GM12892 (cell line): ENCODE measurements around the gene KIAA0586.

Source experiments
- POLR2A ChIP-seq: IDR thresholded peaks from 2 replicates; pipeline ENCODE4 v1.6.1; 2011; ENCODE audit warnings: low read depth, low read length, control low read depth
- POLR2AphosphoS5 ChIP-seq: IDR thresholded peaks from 2 replicates; pipeline ENCODE4 v1.6.1; 2011; ENCODE audit warnings: low read depth, low read length, control low read depth

DNA sequence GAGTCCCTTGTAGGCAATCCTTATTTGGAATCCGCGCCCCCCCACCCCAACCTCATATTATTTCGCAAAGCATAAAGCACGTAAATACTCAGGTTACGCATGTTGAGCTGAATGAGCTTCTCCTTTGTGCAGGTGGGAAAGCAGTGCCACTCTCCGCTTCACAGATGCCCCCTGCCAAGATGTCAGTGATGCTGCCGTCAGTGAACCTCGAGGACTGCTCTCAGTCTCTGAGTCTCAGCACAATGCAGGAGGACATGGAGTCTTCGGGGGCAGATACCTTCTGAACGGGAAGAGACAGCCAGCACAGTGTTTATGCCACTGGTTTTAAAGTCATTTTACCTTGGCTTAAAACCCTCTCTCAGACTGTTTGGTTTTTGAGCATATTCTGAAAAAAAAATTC is 120.1 kb downstream of the KIAA0586 start:
- TF ChIP-seq POLR2A, result no peak
- TF ChIP-seq POLR2AphosphoS5, result no peak
